HCT116 (cell line): ENCODE data around the gene CSNK1D. TPM values are rescaled to one million over a fixed set of nuclear protein-coding genes. Genes with fewer than 3 reads are reported as not detected.

Source experiments
- ATAC-seq: fragments of 200-7000 bp; cut with Tn5 transposase; 2 replicates; pipeline ENCODE4 v1.9.1; 2020; ENCODE audit warnings: mild to moderate bottlenecking, moderate library complexity
- BruUV-seq: library from RNA; stranded (reverse); fragments of 400-500 nt; replicated peaks from 2 replicates; lab custom pipeline; 2021; lab: Mats Ljungman, UMichigan
- CTCF ChIA-PET: fragments of 300-600 bp; sonication (Branson Sonifier 250); formaldehyde crosslinking; loops from one replicate; lab custom pipeline; 2021; ENCODE audit warnings: antibody characterized with exemption; lab: Charles Lee
- POLR2A ChIA-PET: fragments of 300-600, 350-600 bp; sonication (Branson Sonifier 250); formaldehyde crosslinking; loops from one replicate; lab custom pipeline; 2021; ENCODE audit warnings: antibody characterized with exemption; lab: Charles Lee
- RAD21 ChIA-PET, 2 experiments: fragments of 300-600 bp; sonication (Branson Sonifier 250); formaldehyde crosslinking; loops; one replicate each; lab custom pipeline; 2023; ENCODE audit warnings: low total read pairs in 2 of 2; ENCODE audit not compliant: uncharacterized antibody in 2 of 2, unreplicated experiment in 2 of 2, low non-redundant PET in 1 of 2; lab: Charles Lee
- DNase-seq: peaks from one replicate; pipeline ENCODE4 v3.0.0-alpha.2; 2010; ENCODE audit warnings: low read depth, low spot score
- H2AFZ ChIP-seq: fragments of 200-600 bp; shearing (Covaris generic), sonication (generic); 2 replicates; pipeline ENCODE4 v1.6.1; 2017; ENCODE audit warnings: low read depth, mixed run types, mixed read lengths, antibody characterized with exemption, low read length; ENCODE audit not compliant: poor library complexity, severe bottlenecking
- H3K27ac ChIP-seq: 2 replicates; pipeline ENCODE4 v1.5.1; 2012; ENCODE audit warnings: low read depth, low read length
- H3K27me3 ChIP-seq: fragments of 200-600 bp; sonication (generic); 2 replicates; pipeline ENCODE4 v1.6.1; 2016; ENCODE audit warnings: mixed run types, low read length, mixed read lengths; ENCODE audit not compliant: insufficient read depth
- H3K36me3 ChIP-seq, 2 experiments: fragments of 200-500 bp in 1 of 2; fragments of 200-600 bp in 1 of 2; sonication (Bioruptor generic) in 1 of 2; sonication (generic) in 1 of 2; 2 replicates each; pipeline versions ENCODE4 v1.5.1 to v1.6.1; 2014 to 2016; ENCODE audit warnings: low read length in 2 of 2, inconsistent platforms in 1 of 2, mixed read lengths in 1 of 2, mixed run types in 1 of 2; ENCODE audit not compliant: insufficient read depth in 2 of 2, control insufficient read depth in 1 of 2
- H3K4me1 ChIP-seq, 2 experiments: fragments of 200-600 bp in 1 of 2; sonication (generic) in 1 of 2; 2 replicates each; pipeline versions ENCODE4 v1.5.1 to v1.6.1; 2012 to 2017; ENCODE audit warnings: low read length in 2 of 2, inconsistent platforms in 1 of 2, mild to moderate bottlenecking in 1 of 2, mixed read lengths in 1 of 2, mixed run types in 1 of 2, moderate library complexity in 1 of 2; ENCODE audit not compliant: insufficient read depth in 2 of 2, control insufficient read depth in 1 of 2
- H3K4me2 ChIP-seq: fragments of 200-600 bp; sonication (generic); 2 replicates; pipeline ENCODE4 v1.6.1; 2017; ENCODE audit warnings: mixed run types, low read length, mixed read lengths
- H3K4me3 ChIP-seq, 2 experiments: fragments of 200-600 bp in 1 of 2; sonication (generic) in 1 of 2; replicated peaks in 1 of 2; 2 replicates each; pipeline ENCODE4 v1.5.1; 2011 to 2016; ENCODE audit warnings: low read length in 2 of 2, control low read depth in 1 of 2, low read depth in 1 of 2, mild to moderate bottlenecking in 1 of 2, mixed read lengths in 1 of 2, mixed run types in 1 of 2
- H3K79me2 ChIP-seq: fragments of 200-600 bp; sonication (generic); 2 replicates; pipeline ENCODE4 v1.6.1; 2017; ENCODE audit warnings: mild to moderate bottlenecking, mixed run types, low read length, moderate library complexity, mixed read lengths; ENCODE audit not compliant: insufficient read depth
- H3K9ac ChIP-seq: fragments of 200-600 bp; sonication (generic); 2 replicates; pipeline ENCODE4 v1.6.1; 2016; ENCODE audit warnings: low read length, mixed read lengths
- H3K9me2 ChIP-seq: fragments of 200-600 bp; sonication (generic), shearing (Covaris generic); 2 replicates; pipeline ENCODE4 v1.6.1; 2017; ENCODE audit warnings: mixed run types, mild to moderate bottlenecking, moderate library complexity; ENCODE audit not compliant: insufficient read depth
- H3K9me3 ChIP-seq, 2 experiments: fragments of 200-500 bp in 1 of 2; fragments of 200-600 bp in 1 of 2; sonication (Bioruptor generic) in 1 of 2; sonication (generic) in 1 of 2; 2 replicates each; pipeline ENCODE4 v1.6.1; 2014 to 2017; ENCODE audit warnings: low read length in 2 of 2, mixed read lengths in 2 of 2, inconsistent platforms in 1 of 2, low read depth in 1 of 2, mild to moderate bottlenecking in 1 of 2, mixed run types in 1 of 2, moderate library complexity in 1 of 2; ENCODE audit not compliant: control insufficient read depth in 1 of 2, insufficient read depth in 1 of 2
- H4K20me1 ChIP-seq: fragments of 200-600 bp; sonication (generic), shearing (Covaris generic); 2 replicates; pipeline ENCODE4 v1.6.1; 2017; ENCODE audit warnings: mixed run types, mild to moderate bottlenecking, moderate library complexity; ENCODE audit not compliant: insufficient read depth
- CBX3 ChIP-seq: IDR thresholded peaks from 2 replicates; pipeline ENCODE4 v1.6.1; 2012; ENCODE audit warnings: low read depth
- CEBPB ChIP-seq: IDR thresholded peaks from 2 replicates; pipeline ENCODE4 v1.6.1; 2012; ENCODE audit warnings: low read depth
- ELF1 ChIP-seq: IDR thresholded peaks from 2 replicates; pipeline ENCODE4 v1.6.1; 2012; ENCODE audit warnings: low read depth, borderline replicate concordance
- FOSL1 ChIP-seq: IDR thresholded peaks from 2 replicates; pipeline ENCODE4 v1.6.1; 2012; ENCODE audit warnings: low read depth
- JUND ChIP-seq: IDR thresholded peaks from 2 replicates; pipeline ENCODE4 v1.6.1; 2012
- MAX ChIP-seq: IDR thresholded peaks from 2 replicates; pipeline ENCODE4 v1.6.1; 2012
- RAD21 ChIP-seq: IDR thresholded peaks from 2 replicates; pipeline ENCODE4 v1.6.1; 2012; ENCODE audit warnings: low read depth, mild to moderate bottlenecking
- REST ChIP-seq: IDR thresholded peaks from 2 replicates; pipeline ENCODE4 v1.6.1; 2012; ENCODE audit warnings: low read depth
- SP1 ChIP-seq: IDR thresholded peaks from 2 replicates; pipeline ENCODE4 v1.6.1; 2012; ENCODE audit warnings: low read depth
- TCF7L2 ChIP-seq: IDR thresholded peaks from 2 replicates; pipeline ENCODE4 v1.7.0; 2011; ENCODE audit warnings: borderline replicate concordance, inconsistent platforms; ENCODE audit not compliant: insufficient read depth, insufficient read length; ENCODE audit errors: extremely low read depth
- ZNF274 ChIP-seq: fragments of 200-500 bp; sonication (Bioruptor generic); IDR thresholded peaks from 2 replicates; pipeline ENCODE4 v1.6.1; 2014; ENCODE audit warnings: mild to moderate bottlenecking, low read depth, low read length, inconsistent platforms
- intact Hi-C: fragments of 100-400 bp; cut with micrococcal nuclease; formaldehyde crosslinking; loops from 2 replicates; pipeline ENCODE4 v1.10.0; 2022
- total RNA-seq: library from RNA; stranded (reverse); gene quantifications from one replicate; pipeline ENCODE4 v1.2.1, GENCODE V29; 2021; ENCODE audit not compliant: unreplicated experiment

Gene CSNK1D
- total RNA-seq, 1 experiment from 2014 or later: 176 TPM

GRCh38 chr17:82309656-82310570, 36.4 kb upstream of the CSNK1D start:
- no TSS peak for BruUV-seq
- Histone ChIP-seq H3K4me2 (no peak overlapping the region), H2AFZ (no peak overlapping the region), H3K4me3 (no peak overlapping the region), H3K4me1 (peaks cover 0 to 7% of the 10 kb centered on the region in 2 experiments; a peak in 2 of 4 replicates), H3K27ac (no peak overlapping the region), H3K9me3 (no peaks in the 10 kb centered on the region), H3K79me2 (no peaks in the 10 kb centered on the region), H4K20me1 (no peaks in the 10 kb centered on the region), H3K9me2 (no peaks in the 10 kb centered on the region), H3K9ac (no peak overlapping the region), H3K36me3 (no peaks in the 10 kb centered on the region), H3K27me3 (peaks cover 17% of the 10 kb centered on the region; the same call in 1 of the 2 replicates)
- DNase-seq (no peak), ATAC-seq (no peak)
- intact Hi-C loops: no loop called here
- ChIA-PET POLR2A (interaction anchor here (1.2 kb wide), 1 partner anchor 12 kb away, joined by 3 read pairs; no protein-coding TSS in a partner anchor), RAD21 (no interaction called here), CTCF (interaction anchor here (0.7 to 1.2 kb wide), 2 partner anchors 10 to 11 kb away, joined by 3 to 4 read pairs; no protein-coding TSS in a partner anchor)
- TF ChIP-seq SP1 (no peak), RAD21 (no peak), MAX (no peak), REST (no peak), JUND (no peak), ZNF274 (no peak), TCF7L2 (no peak), ELF1 (no peak), CBX3 (no peak), CEBPB (no peak), FOSL1 (no peak)
